HCT116 (cell line): ENCODE results near the gene IFITM10. TPM values are rescaled to one million over a fixed set of nuclear protein-coding genes. Genes with fewer than 3 reads are reported as not detected.

Source experiments
- ATAC-seq: fragments of 200-7000 bp; cut with Tn5 transposase; 2 replicates; pipeline ENCODE4 v1.9.1; 2020; ENCODE audit warnings: mild to moderate bottlenecking, moderate library complexity
- BruUV-seq: library from RNA; stranded (reverse); fragments of 400-500 nt; replicated peaks from 2 replicates; lab custom pipeline; 2021; lab: Mats Ljungman, UMichigan
- CTCF ChIA-PET: fragments of 300-600 bp; sonication (Branson Sonifier 250); formaldehyde crosslinking; loops from one replicate; lab custom pipeline; 2021; ENCODE audit warnings: antibody characterized with exemption; lab: Charles Lee
- POLR2A ChIA-PET: fragments of 300-600, 350-600 bp; sonication (Branson Sonifier 250); formaldehyde crosslinking; loops from one replicate; lab custom pipeline; 2021; ENCODE audit warnings: antibody characterized with exemption; lab: Charles Lee
- RAD21 ChIA-PET, 2 experiments: fragments of 300-600 bp; sonication (Branson Sonifier 250); formaldehyde crosslinking; loops; one replicate each; lab custom pipeline; 2023; ENCODE audit warnings: low total read pairs in 2 of 2; ENCODE audit not compliant: uncharacterized antibody in 2 of 2, unreplicated experiment in 2 of 2, low non-redundant PET in 1 of 2; lab: Charles Lee
- DNase-seq: peaks from one replicate; pipeline ENCODE4 v3.0.0-alpha.2; 2010; ENCODE audit warnings: low read depth, low spot score
- H2AFZ ChIP-seq: fragments of 200-600 bp; shearing (Covaris generic), sonication (generic); 2 replicates; pipeline ENCODE4 v1.6.1; 2017; ENCODE audit warnings: low read depth, mixed run types, mixed read lengths, antibody characterized with exemption, low read length; ENCODE audit not compliant: poor library complexity, severe bottlenecking
- H3K27ac ChIP-seq: 2 replicates; pipeline ENCODE4 v1.5.1; 2012; ENCODE audit warnings: low read depth, low read length
- H3K27me3 ChIP-seq: fragments of 200-600 bp; sonication (generic); 2 replicates; pipeline ENCODE4 v1.6.1; 2016; ENCODE audit warnings: mixed run types, low read length, mixed read lengths; ENCODE audit not compliant: insufficient read depth
- H3K36me3 ChIP-seq, 2 experiments: fragments of 200-500 bp in 1 of 2; fragments of 200-600 bp in 1 of 2; sonication (Bioruptor generic) in 1 of 2; sonication (generic) in 1 of 2; 2 replicates each; pipeline versions ENCODE4 v1.5.1 to v1.6.1; 2014 to 2016; ENCODE audit warnings: low read length in 2 of 2, inconsistent platforms in 1 of 2, mixed read lengths in 1 of 2, mixed run types in 1 of 2; ENCODE audit not compliant: insufficient read depth in 2 of 2, control insufficient read depth in 1 of 2
- H3K4me1 ChIP-seq, 2 experiments: fragments of 200-600 bp in 1 of 2; sonication (generic) in 1 of 2; 2 replicates each; pipeline versions ENCODE4 v1.5.1 to v1.6.1; 2012 to 2017; ENCODE audit warnings: low read length in 2 of 2, inconsistent platforms in 1 of 2, mild to moderate bottlenecking in 1 of 2, mixed read lengths in 1 of 2, mixed run types in 1 of 2, moderate library complexity in 1 of 2; ENCODE audit not compliant: insufficient read depth in 2 of 2, control insufficient read depth in 1 of 2
- H3K4me2 ChIP-seq: fragments of 200-600 bp; sonication (generic); 2 replicates; pipeline ENCODE4 v1.6.1; 2017; ENCODE audit warnings: mixed run types, low read length, mixed read lengths
- H3K4me3 ChIP-seq, 2 experiments: fragments of 200-600 bp in 1 of 2; sonication (generic) in 1 of 2; replicated peaks in 1 of 2; 2 replicates each; pipeline ENCODE4 v1.5.1; 2011 to 2016; ENCODE audit warnings: low read length in 2 of 2, control low read depth in 1 of 2, low read depth in 1 of 2, mild to moderate bottlenecking in 1 of 2, mixed read lengths in 1 of 2, mixed run types in 1 of 2
- H3K79me2 ChIP-seq: fragments of 200-600 bp; sonication (generic); 2 replicates; pipeline ENCODE4 v1.6.1; 2017; ENCODE audit warnings: mild to moderate bottlenecking, mixed run types, low read length, moderate library complexity, mixed read lengths; ENCODE audit not compliant: insufficient read depth
- H3K9ac ChIP-seq: fragments of 200-600 bp; sonication (generic); 2 replicates; pipeline ENCODE4 v1.6.1; 2016; ENCODE audit warnings: low read length, mixed read lengths
- H3K9me2 ChIP-seq: fragments of 200-600 bp; sonication (generic), shearing (Covaris generic); 2 replicates; pipeline ENCODE4 v1.6.1; 2017; ENCODE audit warnings: mixed run types, mild to moderate bottlenecking, moderate library complexity; ENCODE audit not compliant: insufficient read depth
- H3K9me3 ChIP-seq, 2 experiments: fragments of 200-500 bp in 1 of 2; fragments of 200-600 bp in 1 of 2; sonication (Bioruptor generic) in 1 of 2; sonication (generic) in 1 of 2; 2 replicates each; pipeline ENCODE4 v1.6.1; 2014 to 2017; ENCODE audit warnings: low read length in 2 of 2, mixed read lengths in 2 of 2, inconsistent platforms in 1 of 2, low read depth in 1 of 2, mild to moderate bottlenecking in 1 of 2, mixed run types in 1 of 2, moderate library complexity in 1 of 2; ENCODE audit not compliant: control insufficient read depth in 1 of 2, insufficient read depth in 1 of 2
- H4K20me1 ChIP-seq: fragments of 200-600 bp; sonication (generic), shearing (Covaris generic); 2 replicates; pipeline ENCODE4 v1.6.1; 2017; ENCODE audit warnings: mixed run types, mild to moderate bottlenecking, moderate library complexity; ENCODE audit not compliant: insufficient read depth
- CBX3 ChIP-seq: IDR thresholded peaks from 2 replicates; pipeline ENCODE4 v1.6.1; 2012; ENCODE audit warnings: low read depth
- CTCF ChIP-seq, 3 experiments: fragments of 200-600 bp in 1 of 3; sonication (generic) in 1 of 3; IDR thresholded peaks in 2 of 3; conservative IDR thresholded peaks in 1 of 3; 2 replicates each; pipeline ENCODE4 v1.5.1; 2012 to 2017; ENCODE audit warnings: low read depth in 2 of 3, low read length in 2 of 3, antibody characterized with exemption in 1 of 3, borderline replicate concordance in 1 of 3, control low read depth in 1 of 3, mild to moderate bottlenecking in 1 of 3, mixed read lengths in 1 of 3, mixed run types in 1 of 3, moderate library complexity in 1 of 3; ENCODE audit not compliant: insufficient read depth in 1 of 3
- ELF1 ChIP-seq: IDR thresholded peaks from 2 replicates; pipeline ENCODE4 v1.6.1; 2012; ENCODE audit warnings: low read depth, borderline replicate concordance
- EZH2 ChIP-seq: fragments of 200-600 bp; sonication (generic); IDR thresholded peaks from 2 replicates; pipeline ENCODE4 v1.6.1; 2017; ENCODE audit warnings: antibody characterized with exemption, mixed run types
- EZH2phosphoT487 ChIP-seq: fragments of 200-600 bp; IDR thresholded peaks from 2 replicates; pipeline ENCODE4 v1.6.1; 2018; ENCODE audit warnings: antibody characterized with exemption, borderline replicate concordance
- FOSL1 ChIP-seq: IDR thresholded peaks from 2 replicates; pipeline ENCODE4 v1.6.1; 2012; ENCODE audit warnings: low read depth
- JUND ChIP-seq: IDR thresholded peaks from 2 replicates; pipeline ENCODE4 v1.6.1; 2012
- RAD21 ChIP-seq: IDR thresholded peaks from 2 replicates; pipeline ENCODE4 v1.6.1; 2012; ENCODE audit warnings: low read depth, mild to moderate bottlenecking
- REST ChIP-seq: IDR thresholded peaks from 2 replicates; pipeline ENCODE4 v1.6.1; 2012; ENCODE audit warnings: low read depth
- SRF ChIP-seq: IDR thresholded peaks from 2 replicates; pipeline ENCODE4 v1.6.1; 2012; ENCODE audit warnings: low read depth
- intact Hi-C: fragments of 100-400 bp; cut with micrococcal nuclease; formaldehyde crosslinking; loops from 2 replicates; pipeline ENCODE4 v1.10.0; 2022
- total RNA-seq: library from RNA; stranded (reverse); gene quantifications from one replicate; pipeline ENCODE4 v1.2.1, GENCODE V29; 2021; ENCODE audit not compliant: unreplicated experiment
- TF ChIP-seq, protein P1 (sequence below): IDR thresholded peaks from 2 replicates; pipeline ENCODE4 v1.6.1; 2012
- TF ChIP-seq, protein P2 (sequence below): IDR thresholded peaks from 2 replicates; pipeline ENCODE4 v1.6.1; 2011; ENCODE audit warnings: mild to moderate bottlenecking, low read length, moderate library complexity; ENCODE audit not compliant: insufficient replicate concordance; ENCODE audit errors: extremely low read depth
- TF ChIP-seq, protein P3 (sequence below): IDR thresholded peaks from 2 replicates; pipeline ENCODE4 v1.6.1; 2012

The IFITM10 gene
- total RNA-seq, 1 experiment from 2014 or later: 1.9 TPM

DNA sequence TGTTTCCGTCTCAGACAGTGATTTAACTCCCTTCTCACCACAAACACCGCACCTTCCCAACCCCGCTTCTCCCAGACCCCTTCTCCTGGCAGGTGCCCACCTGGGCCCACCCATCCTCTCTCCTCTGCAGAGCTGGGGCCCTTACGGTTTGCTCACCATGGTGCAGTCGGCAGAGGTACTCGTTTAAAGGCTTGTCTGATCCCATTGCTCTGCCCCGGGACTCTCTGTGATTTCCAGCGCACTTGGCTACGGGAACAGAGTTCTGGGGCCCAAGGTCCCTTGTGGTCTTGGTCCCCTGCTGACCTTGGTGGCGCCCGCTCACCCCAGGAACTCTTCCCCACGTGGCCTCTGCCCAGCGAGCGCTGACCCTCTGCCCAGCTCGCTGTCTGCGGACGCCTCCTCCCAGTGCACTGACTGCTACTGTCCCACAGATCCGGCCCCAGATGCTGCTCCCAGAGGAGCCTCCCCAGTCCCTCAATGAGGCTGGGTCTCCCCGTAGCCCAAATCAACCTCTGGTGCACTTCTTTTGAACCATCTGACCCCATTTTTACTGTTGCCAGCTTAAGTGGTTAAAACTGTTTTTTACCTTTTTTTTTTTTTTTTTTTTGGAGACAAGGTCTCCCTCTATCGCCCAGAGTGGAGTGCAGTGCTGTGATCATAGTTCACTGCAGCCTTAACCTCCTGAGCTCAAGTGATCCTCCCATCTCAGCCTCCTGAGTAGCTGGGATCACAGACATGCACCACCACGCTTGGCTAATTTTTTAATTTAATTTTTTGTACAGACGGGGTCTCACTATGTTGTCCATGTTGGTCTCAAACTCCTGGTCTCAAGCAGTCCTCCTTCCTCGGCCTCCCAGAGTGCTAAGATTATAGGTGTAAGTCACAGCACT, 34.6 kb upstream of the IFITM10 start:
- Histone ChIP-seq H3K36me3 (no peaks in the 10 kb centered on the region), H2AFZ (no peak overlapping the region), H3K4me2 (no peak overlapping the region), H3K9me3 (no peaks in the 10 kb centered on the region), H3K9ac (no peak overlapping the region), H3K9me2 (no peaks in the 10 kb centered on the region), H3K27me3 (no peaks in the 10 kb centered on the region), H3K4me1 (no peaks in the 10 kb centered on the region), H3K27ac (no peak overlapping the region), H3K79me2 (no peaks in the 10 kb centered on the region), H3K4me3 (no peak overlapping the region), H4K20me1 (no peaks in the 10 kb centered on the region)
- intact Hi-C loops: no loop called here
- RAD21 ChIA-PET: interaction anchor here in 1 of 2 experiments (0.5 kb wide), 1 partner anchor 8 kb away, joined by 3 read pairs; no protein-coding TSS in a partner anchor
- TF ChIP-seq, protein P1, sequence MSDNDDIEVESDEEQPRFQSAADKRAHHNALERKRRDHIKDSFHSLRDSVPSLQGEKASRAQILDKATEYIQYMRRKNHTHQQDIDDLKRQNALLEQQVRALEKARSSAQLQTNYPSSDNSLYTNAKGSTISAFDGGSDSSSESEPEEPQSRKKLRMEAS: no peak
- TF ChIP-seq EZH2phosphoT487 (no peak), ELF1 (no peak), FOSL1 (no peak), REST (no peak), JUND (no peak), RAD21 (no peak), EZH2 (no peak), CTCF (IDR thresholded peaks at IDR 0.05 in 2 of 3, conservative IDR thresholded peaks at IDR 0.05 in 1 of 3; ENCODE audit: borderline replicate concordance in 1 of 3, insufficient read depth in 1 of 3, low read depth in 2 of 3, low read length in 2 of 3) (no peak), SRF (no peak), CBX3 (no peak)
- TF ChIP-seq, protein P2, sequence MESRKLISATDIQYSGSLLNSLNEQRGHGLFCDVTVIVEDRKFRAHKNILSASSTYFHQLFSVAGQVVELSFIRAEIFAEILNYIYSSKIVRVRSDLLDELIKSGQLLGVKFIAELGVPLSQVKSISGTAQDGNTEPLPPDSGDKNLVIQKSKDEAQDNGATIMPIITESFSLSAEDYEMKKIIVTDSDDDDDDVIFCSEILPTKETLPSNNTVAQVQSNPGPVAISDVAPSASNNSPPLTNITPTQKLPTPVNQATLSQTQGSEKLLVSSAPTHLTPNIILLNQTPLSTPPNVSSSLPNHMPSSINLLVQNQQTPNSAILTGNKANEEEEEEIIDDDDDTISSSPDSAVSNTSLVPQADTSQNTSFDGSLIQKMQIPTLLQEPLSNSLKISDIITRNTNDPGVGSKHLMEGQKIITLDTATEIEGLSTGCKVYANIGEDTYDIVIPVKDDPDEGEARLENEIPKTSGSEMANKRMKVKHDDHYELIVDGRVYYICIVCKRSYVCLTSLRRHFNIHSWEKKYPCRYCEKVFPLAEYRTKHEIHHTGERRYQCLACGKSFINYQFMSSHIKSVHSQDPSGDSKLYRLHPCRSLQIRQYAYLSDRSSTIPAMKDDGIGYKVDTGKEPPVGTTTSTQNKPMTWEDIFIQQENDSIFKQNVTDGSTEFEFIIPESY: no peak
- TF ChIP-seq, protein P3, sequence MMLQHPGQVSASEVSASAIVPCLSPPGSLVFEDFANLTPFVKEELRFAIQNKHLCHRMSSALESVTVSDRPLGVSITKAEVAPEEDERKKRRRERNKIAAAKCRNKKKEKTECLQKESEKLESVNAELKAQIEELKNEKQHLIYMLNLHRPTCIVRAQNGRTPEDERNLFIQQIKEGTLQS: no peak
- DNase-seq (no peak), ATAC-seq (no peak)
- POLR2A ChIA-PET: no interaction called here
- CTCF ChIA-PET: no interaction called here
- no TSS peak for BruUV-seq
